Tibial nerve (tissue), 4 donors: ENCODE data around the gene NT5C1A.

Experiments
- CTCF ChIP-seq, 5 experiments: fragments of 200-600 bp in 3 of 5; fragments of 450-650 bp in 2 of 5; sonication (generic) in 3 of 5; IDR thresholded peaks; one replicate each; pipeline ENCODE4 v1.5.1; 2016 to 2019; ENCODE audit warnings: antibody characterized with exemption in 5 of 5, mild to moderate bottlenecking in 3 of 5, moderate library complexity in 2 of 5
- EP300 ChIP-seq, 2 donors: sonication (generic); formaldehyde crosslinking; IDR thresholded peaks; one replicate each; pipeline ENCODE4 v1.6.1; 2017; ENCODE audit warnings: antibody characterized with exemption in 2 of 2, mild to moderate bottlenecking in 1 of 2
- POLR2A ChIP-seq, 2 donors: fragments of 450-650 bp; IDR thresholded peaks; one replicate each; pipeline ENCODE4 v1.6.1; 2017; ENCODE audit warnings: antibody characterized with exemption in 2 of 2, mild to moderate bottlenecking in 2 of 2, moderate library complexity in 2 of 2

GRCh38 chr1:39687243-39687642 lies 15.3 kb upstream of the NT5C1A start:
- TF ChIP-seq CTCF (IDR thresholded peaks at IDR 0.05) (no peak), POLR2A (IDR thresholded peaks at IDR 0.05) (no peak), EP300 (IDR thresholded peaks at IDR 0.05) (no peak)
